Limb (tissue), 2 donors: ENCODE results near the gene FOCAD.

Experiments used
- DNase-seq, 2 donors: peaks; one replicate each; pipeline ENCODE4 v3.0.0-alpha.2; 2016; ENCODE audit errors: extremely low spot score in 2 of 2

FOCAD gene

DNA sequence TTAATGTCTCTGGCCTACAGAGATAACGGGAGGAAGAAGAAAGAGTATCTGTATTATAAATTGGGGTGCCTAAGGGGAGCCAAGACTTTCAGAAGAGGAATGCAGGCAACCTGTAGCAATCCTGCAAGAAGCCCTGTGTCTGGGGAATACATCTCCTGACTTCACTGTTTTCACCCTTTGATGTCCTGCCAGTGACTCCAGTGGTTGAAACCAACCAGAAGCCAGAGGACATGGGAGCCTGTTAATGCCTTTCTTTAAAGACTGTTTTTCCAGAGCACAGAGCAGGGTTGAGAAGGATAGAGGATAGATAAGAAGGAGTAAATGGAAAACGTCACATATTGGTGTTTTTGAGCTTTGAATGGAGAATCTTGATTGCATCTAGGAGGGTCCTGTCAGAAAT lies 196.2 kb downstream of the FOCAD start:
- DNase-seq: no peak

DNA sequence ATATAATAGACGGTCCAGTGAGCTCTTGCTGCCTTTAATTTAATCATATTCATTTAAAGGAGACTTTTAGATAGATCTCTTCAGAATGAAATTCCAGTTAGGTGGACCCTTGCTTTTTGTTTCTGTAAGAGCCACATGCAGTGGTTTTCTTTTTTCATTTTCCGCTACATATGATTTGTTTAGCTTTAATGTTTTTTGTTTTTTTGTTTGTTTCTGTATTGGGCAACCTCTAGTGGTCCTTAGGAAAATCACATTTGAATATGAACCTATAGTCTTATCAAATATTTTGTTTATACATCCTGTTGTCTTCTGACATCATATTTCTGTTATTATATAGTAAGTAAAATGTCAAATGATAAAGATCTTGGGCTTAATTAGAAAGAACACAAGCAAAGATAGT lies 196.6 kb downstream of the FOCAD start:
- DNase-seq: no peak

DNA sequence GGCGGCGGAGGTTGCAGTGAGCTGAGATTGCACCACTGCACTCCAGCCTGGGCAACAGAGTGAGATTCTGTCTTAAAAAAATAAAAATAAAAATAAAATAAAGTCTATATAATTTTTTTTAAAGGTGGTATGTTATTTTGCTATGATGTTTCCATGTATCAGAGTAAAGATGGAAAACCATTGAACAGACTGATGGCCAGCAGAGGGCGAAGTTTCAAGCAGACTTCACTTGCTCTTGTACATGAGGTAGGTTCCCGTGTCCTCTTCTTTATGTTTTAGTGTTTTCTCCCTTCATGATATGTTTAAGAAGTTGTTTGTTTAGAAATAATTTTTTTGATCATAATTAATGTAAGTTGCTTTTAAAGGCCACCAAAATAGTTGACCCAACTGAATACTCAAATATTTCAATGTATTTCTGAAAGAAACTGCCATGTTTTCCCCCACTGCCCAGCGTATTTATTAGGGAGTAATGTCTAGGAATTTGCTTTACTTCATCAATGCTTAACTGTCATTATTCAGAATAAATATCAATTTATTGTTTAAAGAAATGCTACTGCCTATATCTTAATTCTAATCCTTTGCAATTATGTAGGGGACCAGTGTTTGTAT lies 201.0 kb downstream of the FOCAD start:
- DNase-seq: peak; percentile 33 to 36

DNA sequence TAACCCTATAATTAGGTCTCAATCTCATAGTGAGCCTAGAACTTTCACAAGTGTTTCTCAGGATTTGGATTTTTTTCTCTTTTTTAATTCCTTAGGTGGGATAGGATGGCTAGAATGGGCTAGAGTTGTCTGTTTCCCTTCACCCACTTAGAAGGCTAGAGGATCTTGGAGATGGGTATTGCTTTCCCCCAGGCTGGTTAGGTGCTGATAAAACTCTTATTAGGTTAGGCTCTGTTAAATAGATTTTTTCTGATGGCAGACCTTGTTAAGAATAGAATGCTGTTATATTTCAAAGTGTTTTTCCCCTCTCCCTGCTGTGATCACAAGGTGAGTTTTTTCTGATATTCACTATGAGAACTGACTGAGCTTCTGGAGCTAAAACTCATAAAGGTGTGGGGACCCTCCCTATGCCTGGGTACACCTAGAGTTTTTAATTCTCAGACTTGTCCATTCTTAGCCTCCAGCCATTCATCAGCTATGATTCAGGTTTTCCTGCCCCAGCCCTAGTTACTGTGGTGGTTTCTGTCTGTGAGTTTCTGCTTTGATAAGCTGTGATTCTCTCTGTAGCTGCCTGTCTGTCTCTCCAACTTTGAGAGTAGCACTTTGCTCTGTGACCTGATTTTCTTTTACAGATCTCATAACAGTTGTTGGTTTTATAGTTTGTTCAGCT lies 215.0 kb downstream of the FOCAD start:
- no peak for DNase-seq

DNA sequence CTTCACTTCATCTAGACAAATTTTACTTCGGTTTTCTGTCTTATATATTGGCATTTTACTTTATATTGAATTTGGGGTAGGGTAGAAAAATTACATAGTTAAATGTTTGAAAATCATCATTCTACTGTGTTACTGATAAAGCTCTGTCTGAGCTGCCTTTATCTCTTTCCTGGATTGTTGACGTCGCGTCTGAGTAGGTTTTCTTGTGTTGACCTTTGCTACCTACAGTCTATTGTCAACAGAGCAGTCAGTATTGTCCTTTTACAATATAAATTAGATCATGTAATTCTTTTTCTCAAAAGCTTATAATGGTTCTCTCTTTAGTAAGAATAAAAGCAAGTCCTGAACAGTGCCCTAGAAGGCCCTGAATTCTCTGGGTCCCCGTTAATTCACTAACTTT lies 219.2 kb downstream of the FOCAD start:
- DNase-seq: no peak

DNA sequence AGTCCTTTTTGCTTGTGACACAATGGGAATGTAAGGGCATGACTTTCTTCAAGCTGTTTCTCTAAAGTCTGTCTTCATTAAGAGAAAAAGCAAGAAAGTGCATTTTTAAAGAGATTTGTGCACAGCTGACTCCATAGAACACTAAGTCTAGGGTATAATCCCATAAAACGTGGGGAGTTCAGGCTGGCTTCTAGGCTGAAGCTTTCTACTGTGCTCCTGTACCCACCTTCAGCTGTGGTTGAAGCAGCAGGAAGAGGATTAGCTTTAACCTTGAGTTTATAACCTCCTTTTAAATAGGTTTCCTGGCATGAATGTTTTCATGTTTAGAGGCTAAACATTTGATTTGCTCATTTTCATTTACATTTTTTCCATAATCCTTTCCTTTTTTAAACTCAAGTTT lies 220.9 kb downstream of the FOCAD start:
- DNase-seq: no peak

DNA sequence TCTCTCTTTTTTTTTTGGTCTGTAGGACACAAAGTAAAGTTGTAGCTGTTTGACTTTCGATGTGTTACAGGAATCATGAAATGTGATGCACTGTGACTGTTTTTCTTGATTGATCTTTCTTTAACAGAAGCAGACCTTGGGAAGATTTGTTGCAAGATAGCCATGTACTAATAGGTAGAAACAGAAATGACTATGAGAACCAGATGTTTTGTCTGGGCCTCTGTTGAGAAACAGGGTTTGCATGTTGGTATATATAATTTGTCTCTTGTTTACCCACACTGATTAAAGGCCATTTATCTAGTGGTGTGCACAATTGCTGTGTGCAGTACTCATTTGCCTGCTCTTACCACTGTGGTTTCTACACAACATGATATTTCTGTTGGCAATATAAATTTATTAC lies 222.3 kb downstream of the FOCAD start:
- no peak for DNase-seq

DNA sequence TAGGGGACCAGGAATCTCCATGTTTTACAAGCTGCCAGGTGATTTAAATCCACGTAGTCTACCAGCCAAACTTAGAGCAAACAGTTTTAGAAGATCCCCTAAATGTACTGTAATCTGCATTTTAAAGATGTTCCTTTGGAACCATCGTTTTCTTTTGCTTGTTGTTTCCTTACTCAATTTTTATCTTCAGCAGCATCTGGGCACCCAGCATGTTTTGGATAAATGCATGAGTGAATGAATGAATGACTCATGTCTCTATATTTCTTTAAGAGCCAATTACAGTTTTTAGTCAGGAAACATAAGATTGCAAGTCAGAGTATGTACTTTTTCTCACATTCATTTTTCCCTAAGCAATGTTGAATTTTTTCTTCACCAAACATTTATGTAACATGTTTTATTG lies 224.4 kb downstream of the FOCAD start:
- DNase-seq: no peak

DNA sequence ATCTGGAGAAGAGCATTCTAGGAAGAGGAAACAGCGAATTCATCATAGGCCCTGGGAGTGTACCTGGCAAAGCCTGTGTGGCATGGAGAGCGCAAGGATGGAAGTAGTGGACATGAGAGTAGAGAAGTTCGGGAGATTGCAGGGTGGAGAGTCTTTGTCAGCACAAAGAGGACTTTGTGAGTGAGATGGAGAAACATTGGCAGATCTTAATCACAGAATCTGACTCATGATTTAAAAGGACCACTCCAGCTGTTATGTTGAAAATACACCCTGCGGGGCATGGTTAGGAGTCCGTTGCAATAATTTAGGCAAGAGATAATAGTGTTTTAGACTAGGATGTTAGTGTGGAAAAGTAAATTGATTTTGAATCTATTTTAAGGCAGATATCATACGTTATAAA lies 230.5 kb downstream of the FOCAD start:
- DNase-seq: no peak

DNA sequence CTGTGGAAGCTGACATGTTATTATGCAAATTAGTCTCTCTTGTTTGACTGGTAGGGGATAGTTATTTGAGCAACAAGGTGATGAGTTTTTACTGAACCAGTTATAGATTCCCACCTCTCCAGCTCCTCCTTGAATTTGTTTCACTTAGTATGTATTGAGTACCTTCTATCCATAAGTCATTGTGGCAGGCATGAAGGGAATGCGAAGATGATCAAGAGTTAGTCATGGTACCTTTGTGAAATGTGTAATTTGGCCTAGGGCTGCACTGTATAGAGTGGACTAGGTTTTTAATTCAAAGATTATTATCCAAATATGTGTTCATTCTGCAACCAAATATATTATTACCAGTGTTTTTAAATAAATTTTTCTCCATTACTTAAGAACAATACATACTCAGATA lies 237.3 kb downstream of the FOCAD start:
- no peak for DNase-seq

DNA sequence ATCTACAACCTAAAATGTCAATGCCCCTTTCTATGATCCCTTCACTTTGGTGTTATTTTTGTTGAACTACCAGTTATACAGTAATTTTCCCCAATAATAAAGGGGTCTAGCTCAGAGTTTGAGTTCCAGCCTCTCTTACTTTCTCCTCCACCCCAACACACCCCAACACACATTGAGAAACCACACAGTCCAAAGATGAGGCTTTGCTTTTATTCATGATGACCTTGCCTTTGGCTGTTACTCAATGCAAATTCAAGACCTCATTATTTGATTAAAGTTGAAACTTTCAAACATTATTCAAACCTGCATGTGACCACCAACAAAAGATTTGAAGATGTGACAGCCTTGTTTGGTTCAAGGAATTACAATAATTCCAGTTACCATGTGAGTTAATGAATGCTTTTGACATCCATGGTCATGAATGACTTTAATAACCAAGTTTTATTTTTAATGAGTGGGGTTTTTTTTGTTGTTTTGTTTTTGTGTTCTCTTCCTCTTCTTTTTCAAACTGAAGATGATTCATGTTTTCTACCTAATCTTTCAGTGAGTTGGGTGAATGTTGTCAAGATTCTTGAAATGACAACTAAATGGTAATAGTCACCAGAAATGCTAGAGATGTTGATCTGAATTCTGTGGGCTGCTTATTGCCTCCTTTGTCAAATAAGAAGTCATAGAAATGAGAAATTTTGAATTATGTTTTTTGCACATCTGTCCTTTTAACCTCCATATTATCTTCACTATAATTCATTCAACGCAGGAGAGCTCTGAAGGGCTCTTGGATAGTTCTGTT lies 241.4 kb downstream of the FOCAD start:
- DNase-seq: no peak

DNA sequence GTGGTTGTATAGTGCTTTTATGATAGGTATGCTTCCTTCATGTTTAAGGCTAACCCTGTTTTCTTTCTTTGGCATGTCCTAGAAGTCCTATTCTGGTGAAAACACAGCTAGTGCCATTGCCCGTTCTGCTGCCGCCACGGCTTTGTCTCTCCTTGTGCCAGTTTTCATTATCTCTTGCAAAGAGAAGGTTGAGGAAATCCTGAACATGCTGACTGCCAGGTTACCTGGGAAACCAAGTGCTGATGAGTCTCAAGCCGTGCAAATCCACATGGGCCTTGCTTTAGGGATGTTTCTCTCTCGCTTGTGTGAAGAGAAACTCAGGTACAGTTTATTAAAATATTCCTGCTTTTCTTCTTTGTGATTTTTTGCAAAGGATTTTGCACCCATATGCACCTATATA lies 245.2 kb downstream of the FOCAD start:
- no peak for DNase-seq

DNA sequence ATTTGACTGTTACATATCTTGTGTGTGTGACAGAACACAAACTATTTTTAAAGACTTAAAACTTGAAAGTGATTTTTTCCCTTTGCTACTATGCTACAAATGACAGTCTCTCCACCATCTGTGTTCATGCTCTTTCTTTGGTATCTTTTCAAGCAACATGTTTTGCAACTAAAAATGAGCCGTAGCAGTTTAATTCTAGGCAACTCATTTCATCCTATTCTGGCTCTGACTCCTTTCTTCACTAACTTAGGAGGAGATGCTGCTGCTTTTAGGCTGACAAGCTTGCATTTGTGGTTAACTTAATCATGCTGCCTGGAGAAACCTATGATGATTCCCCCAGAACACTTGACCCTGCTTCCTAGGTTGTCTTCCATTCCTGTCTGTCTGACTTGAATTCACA lies 246.8 kb downstream of the FOCAD start:
- no peak for DNase-seq

DNA sequence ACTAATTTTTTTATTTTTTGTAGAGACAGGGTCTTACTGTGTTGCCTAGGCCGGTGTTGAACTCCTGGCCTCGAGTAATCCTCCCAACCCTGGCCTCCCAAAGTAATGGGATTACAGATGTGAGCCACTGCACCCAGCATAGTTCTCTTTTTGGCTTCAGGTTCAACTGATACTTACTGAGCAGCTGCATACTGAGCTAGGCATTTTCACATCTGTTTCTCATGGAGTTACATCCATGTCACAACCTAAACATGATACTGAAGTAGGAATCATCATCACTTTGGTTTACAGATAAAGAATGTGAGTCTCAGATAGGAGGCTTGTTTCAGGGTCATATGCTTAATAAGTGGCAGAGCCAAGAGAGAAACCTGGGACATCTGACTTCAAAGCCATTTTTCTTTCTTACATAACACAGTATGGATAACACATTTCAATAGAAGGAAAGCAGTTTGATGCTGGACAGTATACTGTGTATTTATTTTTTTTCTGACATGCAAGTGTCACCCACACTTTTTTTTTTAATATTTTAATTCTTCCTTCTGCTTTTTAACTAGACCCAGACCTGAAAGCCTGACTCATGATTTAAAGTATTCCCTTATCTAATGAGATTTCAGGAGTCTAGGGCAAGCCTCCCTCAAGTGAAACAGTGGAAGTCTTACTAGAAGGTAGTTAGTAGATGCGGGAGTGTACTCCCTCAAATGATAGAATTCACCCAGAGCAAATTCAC lies 256.6 kb downstream of the FOCAD start:
- DNase-seq: no peak

DNA sequence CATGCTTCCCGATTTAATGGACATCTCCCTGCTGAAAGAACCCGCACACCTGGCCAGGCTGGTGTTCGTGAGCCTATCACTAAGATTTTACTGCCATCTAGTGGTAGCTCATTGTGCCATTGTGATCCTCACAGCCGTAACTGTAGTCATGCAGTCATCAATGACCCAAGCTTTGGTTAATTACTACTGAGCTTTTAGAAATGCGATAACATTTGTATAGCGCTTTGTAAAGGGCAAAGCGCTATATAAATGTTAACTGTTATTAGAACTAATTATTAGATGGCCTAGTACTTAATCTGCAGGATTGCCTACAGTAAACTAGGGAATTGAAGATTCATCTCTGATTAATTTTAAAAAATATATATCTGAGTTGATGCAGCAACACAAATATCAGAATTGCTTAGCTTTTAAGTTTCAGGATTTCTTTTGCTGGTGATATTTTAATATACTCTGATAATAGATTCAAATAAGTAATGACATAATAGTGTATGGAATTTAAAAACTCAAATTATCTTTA lies 257.2 kb downstream of the FOCAD start:
- DNase-seq: peak; percentile 63 to 66

DNA sequence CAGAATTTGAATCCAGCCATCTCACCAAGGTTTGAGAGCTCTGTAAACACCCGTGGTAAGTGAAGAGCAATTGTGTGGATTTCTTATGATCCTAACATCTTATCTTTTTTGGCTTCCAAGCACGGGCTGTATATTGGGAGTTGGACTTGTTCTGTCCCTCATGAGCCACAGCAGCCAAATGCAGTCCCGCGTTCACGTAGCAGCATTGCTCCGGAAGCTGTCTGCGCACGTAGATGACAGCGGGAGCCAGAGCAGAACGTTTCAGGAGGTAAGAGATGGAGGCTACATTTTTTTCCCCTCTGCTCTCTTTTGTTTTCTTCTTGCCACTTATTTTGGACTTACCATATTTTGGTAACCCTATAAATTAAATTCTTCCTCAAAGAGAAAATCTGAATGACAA lies 260.4 kb downstream of the FOCAD start:
- no peak for DNase-seq

DNA sequence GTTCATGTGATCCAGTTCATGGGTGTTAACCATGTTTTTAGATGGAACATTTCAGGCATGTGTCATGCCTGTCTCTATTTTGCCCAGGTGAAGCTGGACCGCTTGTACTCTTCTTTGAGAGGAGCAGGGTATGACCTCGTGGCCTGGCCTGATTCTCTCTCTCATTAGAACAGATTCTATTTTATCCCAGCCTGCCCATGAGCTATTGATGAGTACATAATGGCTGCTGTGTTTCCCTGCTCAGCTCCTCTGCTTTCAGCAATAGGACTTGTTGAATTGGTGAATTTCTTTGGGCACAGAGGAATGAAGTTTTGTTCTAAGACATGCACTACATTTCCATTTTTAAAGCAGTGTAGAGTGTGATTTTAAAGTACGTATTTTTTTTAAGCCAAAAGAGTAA lies 261.2 kb downstream of the FOCAD start:
- no peak for DNase-seq

DNA sequence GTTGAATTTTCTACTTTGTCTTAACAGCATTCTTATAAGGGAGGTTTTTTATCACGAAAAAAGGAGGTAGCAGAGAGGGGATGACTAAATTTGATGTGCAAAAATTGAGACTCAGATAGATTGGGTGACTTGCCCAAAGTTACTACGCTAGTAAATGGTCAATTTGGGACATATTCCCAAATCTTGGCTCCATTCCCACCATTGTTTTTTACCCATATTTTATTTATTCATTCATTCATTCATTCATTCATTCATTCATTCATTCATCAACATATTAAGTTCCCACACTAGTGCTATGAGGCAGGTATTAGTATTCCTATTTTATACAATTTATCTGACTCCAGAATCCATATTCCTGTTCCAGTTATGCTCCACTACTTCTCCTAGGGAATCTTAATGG lies 261.8 kb downstream of the FOCAD start:
- DNase-seq: no peak

DNA sequence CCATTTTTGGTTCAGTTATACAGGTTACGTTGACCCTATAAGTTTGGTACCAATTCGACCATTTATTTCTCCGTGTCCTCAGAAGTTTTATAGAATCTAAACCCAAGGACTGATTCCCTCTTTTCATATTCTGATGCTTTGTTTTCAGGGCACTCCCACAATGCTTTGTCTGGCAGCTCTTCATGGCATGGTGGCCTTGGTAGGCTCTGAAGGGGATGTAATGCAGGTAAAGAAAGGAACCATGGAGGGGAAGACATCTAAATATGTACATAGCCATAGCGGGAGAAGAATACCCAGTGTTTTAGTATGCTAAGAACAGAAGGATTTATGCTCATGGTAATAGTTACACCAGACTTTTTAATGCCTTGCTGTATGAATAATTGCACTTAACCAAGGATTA lies 264.6 kb downstream of the FOCAD start:
- DNase-seq: no peak

DNA sequence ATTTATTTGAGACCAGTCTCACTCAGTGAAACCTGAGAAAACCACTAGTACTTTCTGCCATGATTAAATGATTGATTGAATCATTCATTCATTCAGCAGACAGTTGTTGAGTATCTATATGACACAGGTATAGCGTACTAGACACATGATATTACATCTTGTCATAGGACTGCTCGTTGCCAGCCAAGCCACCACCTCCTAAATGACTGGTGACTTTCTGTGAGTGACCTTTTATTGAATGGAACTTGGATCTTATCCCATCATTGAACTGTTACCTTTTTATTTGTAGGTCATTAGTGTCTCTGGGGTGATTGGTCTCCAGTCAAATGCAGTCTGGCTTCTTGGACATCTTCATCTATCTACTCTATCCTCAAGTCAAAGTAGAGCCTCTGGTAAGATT lies 266.6 kb downstream of the FOCAD start:
- no peak for DNase-seq

DNA sequence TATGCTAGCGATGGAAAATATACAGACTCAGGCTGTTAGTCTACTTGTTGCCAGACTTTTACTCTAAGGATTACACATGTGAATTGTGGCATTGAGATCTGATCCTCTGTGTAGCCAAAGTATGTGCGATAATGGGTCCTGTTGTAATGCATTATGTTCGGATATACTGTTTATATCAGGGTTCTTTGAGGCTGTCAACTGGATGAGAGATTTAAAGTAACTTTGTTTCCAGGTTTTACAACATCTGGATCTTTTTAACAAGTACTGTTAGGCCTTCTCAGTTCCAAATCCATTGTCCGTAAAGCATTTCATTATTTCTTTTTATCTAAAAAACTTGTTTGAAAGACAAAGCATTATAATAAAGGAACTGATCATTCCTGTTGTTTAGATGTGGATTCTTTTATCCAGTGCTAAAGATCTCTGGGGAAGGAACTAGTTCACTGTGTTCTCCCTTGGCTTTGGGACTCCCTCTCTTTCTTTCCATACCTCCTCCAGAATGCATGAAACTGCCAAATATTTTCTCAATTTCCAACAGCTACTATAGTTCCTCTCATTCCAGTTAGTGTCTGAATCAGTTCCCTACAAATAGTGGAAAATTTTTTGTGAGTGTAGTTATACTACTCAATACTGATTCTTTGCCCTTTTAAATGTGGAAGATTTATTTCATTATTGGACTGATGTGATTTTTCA lies 278.6 kb downstream of the FOCAD start:
- DNase-seq: peak in 1 of 2 donors; percentile 50
